HG02588 (cell line): ENCODE results near the gene MFRP.

Experiments
- ATAC-seq: cut with Tn5 transposase; IDR thresholded peaks from one replicate; pipeline ENCODE4 v1.9.1; 2021; ENCODE audit warnings: mild to moderate bottlenecking, moderate library complexity; ENCODE audit not compliant: unreplicated experiment

MFRP gene

DNA sequence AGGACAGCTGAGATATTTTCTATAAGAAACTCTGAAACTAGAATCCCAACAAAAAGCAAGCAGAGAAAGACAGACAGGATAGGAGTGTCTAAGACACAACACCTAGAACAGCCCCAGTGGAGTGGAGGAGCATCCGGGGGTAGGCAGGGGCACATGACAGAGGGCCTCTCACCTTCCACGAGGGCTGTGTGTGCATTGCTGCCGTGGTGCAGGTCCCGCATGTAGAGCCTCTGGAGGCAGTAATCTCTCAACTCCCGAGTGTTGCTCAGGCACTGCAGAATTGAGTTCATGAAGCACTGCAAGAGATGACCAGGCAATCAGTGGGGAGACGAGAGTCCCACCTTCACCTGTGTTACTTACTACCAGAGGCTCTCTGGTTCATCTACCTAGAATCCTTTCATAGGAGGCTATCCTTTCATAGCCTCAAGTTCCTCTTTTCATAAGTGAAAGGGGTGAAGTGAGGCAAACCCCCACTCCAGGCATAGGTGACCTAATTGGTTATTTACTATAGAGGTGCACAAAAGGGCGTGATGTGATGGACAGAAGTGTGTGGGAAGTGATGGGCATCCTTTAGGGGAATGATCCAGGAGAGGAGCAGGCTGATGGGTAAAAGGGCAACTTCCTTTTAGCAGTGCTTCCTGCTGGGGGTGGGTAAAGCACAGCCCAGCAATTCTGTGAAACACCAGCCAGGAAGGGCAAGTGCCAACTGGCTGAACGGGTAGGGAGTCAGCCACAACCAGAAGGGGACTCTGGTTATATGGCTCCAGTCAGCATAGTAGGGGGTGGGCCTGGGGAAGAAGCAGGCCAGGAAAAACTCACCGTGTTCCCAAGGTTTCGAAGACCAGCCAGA lies 13.1 kb upstream of the MFRP start:
- ATAC-seq, result no peak

- ATAC-seq, result no peak
Observed at GRCh38 chr11:119357074-119357473, 10.6 kb upstream of the MFRP start.

GRCh38 chr11:119356349-119357031 lies 10.0 kb upstream of the MFRP start:
- peak; percentile 54 for ATAC-seq

GRCh38 chr11:119355091-119355843 lies 8.8 kb upstream of the MFRP start:
- ATAC-seq, result no peak

- no peak for ATAC-seq
Observed at GRCh38 chr11:119352857-119353260, 6.4 kb upstream of the MFRP start.

DNA sequence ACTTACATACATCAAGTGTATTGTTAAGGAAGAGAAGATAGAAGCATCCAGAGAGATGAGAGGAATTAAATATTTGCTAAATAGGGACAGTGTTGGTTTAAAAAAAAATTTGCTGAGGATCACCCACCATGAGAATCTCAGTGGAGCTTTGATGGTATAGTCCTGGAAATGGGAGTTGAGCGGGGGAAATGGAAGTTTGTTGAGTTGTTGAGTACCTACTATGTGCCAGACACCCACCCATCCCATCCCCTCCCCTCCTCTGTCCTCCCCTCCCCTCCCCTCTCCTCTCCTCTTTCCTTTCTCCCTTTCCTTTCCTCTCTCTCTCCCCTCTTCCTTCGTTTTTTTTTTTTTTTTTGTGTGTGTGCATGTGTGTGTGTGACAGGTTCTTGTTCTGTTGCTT lies 4.7 kb upstream of the MFRP start:
- ATAC-seq, result no peak

GRCh38 chr11:119350302-119350701 lies 3.8 kb upstream of the MFRP start:
- ATAC-seq, result no peak

- no peak for ATAC-seq
Observed at GRCh38 chr11:119347940-119348605, 1.6 kb upstream of the MFRP start.

DNA sequence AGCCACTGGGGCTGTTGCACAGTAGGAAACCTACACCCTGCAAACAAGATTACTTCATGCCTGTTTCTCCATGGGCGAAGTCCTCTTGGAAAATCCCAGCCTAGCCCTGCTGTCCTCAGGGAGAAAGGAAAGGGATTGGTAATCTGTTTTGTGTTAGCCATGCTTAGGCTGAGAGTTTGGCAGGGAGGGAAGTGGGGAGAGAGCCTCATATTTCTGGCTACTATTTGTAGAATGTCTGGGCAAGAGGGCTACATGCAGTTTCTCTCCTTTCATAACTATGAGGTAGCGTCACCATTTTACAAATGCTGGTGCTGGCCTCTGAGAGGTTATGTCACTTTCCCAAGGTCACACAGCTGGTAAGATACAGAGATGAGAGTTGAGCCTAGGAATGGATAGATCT lies 737 bp upstream of the MFRP start:
- ATAC-seq, result no peak

GRCh38 chr11:119345685-119346084 lies 820 bp downstream of the MFRP start:
- ATAC-seq, result no peak

DNA sequence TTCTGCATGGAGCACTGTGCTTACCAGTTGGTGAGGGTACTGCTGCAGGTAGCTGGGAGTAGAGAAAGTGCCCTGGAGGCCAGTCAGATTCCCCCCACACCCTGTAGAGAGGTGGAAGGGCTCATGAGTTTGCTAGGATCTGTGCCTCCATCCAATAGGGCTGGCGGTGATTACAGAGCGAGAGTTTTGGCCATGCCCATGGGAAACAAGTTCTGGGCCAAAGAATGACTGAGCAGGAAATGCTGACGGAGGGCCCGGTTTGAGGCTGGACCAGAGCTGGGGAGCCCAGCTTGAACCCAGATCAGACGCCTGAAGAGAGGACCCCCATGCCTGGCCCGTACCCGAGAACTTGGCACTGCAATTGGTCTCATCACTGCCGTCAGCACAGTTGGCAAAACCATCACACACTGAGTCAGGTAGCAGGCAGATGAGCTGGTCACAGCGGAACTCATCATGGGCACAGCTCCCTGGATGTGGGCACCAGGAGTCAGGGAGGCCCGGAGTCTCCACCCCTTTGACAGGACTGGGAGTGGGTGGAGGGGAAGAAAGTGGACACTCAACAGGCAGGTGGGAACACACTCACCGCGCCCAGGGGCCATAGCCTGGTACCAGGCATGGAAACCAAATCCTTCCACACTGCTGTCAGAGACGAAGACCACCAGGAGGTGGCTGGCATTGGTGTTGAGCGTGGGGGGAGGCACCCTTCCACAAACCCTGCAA lies 2.1 kb downstream of the MFRP start:
- ATAC-seq, result no peak

DNA sequence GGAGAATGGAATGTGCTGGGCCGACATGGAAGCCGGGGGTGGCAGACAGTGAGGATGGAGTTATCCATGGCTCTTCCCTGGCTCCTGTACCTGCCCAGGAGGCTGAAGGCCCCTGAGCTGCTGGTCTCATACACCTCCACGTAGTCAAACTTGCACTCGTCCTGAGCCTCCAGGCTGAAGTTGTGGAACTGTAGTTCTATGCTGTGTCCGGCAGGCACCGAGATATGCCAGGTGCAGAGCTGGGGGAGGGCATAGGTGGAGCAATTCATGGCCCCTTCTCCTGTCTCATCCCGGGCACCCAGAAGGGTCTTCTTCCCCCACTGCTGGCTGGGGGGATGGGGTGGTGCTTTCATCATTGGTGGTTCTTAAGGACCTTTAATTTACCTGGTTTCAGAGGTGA lies 2.8 kb downstream of the MFRP start:
- ATAC-seq, result no peak

- no peak for ATAC-seq
Observed at GRCh38 chr11:119342362-119343130, 4.0 kb downstream of the MFRP start.

DNA sequence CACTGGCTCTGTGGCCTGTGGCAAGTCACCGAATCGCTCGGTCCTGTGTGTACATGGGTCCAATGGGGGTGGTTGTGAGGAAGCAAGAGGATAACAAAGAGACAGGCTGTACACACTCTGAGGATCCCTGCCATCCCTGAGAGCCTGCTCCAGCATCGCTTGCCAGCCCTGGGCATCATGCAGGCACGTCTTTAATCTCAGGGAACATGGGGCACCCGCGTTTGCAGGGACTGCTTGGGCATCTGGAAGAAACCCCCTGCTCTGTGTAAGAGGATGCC lies 4.5 kb downstream of the MFRP start:
- ATAC-seq, result no peak

- no peak for ATAC-seq
Observed at GRCh38 chr11:119341222-119342022, 5.1 kb downstream of the MFRP start.

DNA sequence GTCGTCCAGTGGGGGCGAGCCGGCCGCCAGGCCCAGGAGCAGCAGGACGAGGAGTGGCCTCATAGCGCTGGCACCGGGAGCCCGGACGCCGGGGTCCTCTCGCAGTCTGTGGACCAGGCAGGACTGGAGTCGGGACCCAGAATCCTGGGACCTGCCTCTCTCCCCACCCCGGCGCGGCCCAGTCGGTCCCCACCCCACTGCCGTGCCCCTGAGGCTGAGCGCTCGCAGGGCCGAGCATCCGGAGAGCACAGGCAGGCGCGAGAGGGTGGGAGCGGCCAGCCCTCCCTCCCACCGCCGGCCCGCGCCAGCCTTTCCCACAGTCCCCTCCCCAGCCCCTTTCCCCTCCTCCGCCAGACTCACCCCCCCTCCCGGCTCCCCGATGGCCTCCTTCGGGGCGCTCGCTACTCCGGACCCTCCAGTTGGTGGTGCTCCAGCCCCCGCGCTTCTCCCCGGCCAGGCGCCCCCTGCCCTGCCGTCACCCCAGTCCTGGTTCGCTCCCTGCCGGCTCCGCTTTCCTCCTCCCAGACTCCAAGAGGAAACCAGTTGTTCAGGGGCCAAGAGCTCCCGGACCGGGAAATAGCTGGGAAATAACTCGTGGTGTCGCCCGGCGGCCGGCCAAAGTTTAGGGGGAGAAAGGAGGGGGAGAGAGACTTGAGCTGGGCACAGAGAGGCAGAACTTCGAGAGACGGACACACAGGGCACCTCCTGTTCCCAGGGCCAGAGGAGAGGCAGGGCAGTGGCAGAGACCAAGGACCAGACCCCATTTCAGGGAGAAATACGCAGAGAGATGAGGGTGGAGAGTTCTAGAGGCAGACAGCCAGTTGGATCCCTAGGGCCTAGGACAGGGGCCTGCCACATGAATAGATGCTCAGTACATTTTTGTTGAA lies 5.9 kb downstream of the MFRP start, which contains the start of gene C1QTNF5:
TSS of gene C1QTNF5 (minus strand) at position 549 of the 887 bp plus-strand sequence. CDS start at position 63, 486 bp downstream.
- no peak for ATAC-seq

- ATAC-seq, result no peak
Observed at GRCh38 chr11:119339589-119340334, 6.7 kb downstream of the MFRP start.
